GM23338 (cell line): ENCODE results near the gene CNOT4. TPM values are rescaled to one million over a fixed set of nuclear protein-coding genes. Genes with fewer than 3 reads are reported as not detected.

Experiments
- ATAC-seq: fragments of 200-7000 bp; cut with Tn5 transposase; 3 replicates; pipeline ENCODE4 v1.9.1; 2020
- DNase-seq: peaks from one replicate; pipeline ENCODE4 v3.0.0-alpha.2; 2015; ENCODE audit warnings: low spot score
- H2AFZ ChIP-seq: fragments of 200-600 bp; sonication (generic); 2 replicates; pipeline ENCODE4 v1.8.0; 2016; ENCODE audit warnings: antibody characterized with exemption, mild to moderate bottlenecking, moderate library complexity
- H3F3A ChIP-seq: fragments of 200-600 bp; sonication (generic); replicated peaks from 2 replicates; pipeline ENCODE4 v1.8.0; 2017; ENCODE audit warnings: antibody characterized with exemption, mixed run types, low read depth
- H3K27ac ChIP-seq: fragments of 200-600 bp; sonication (generic); 2 replicates; pipeline ENCODE4 v1.6.1; 2016; ENCODE audit warnings: low read depth
- H3K27me3 ChIP-seq: fragments of 200-600 bp; sonication (generic); 2 replicates; pipeline ENCODE4 v1.8.0; 2016; ENCODE audit warnings: mild to moderate bottlenecking, mixed run types, moderate library complexity; ENCODE audit not compliant: insufficient read depth
- H3K36me3 ChIP-seq: fragments of 200-600 bp; sonication (generic); 2 replicates; pipeline ENCODE4 v1.8.0; 2016; ENCODE audit warnings: mild to moderate bottlenecking; ENCODE audit not compliant: insufficient read depth
- H3K4me1 ChIP-seq: fragments of 200-600 bp; sonication (generic); 2 replicates; pipeline ENCODE4 v1.8.0; 2016; ENCODE audit warnings: mild to moderate bottlenecking, moderate library complexity; ENCODE audit not compliant: insufficient read depth
- H3K4me2 ChIP-seq: fragments of 200-600 bp; sonication (generic); 2 replicates; pipeline ENCODE4 v1.7.1; 2017; ENCODE audit warnings: mixed run types
- H3K4me3 ChIP-seq: fragments of 200-600 bp; sonication (generic); 2 replicates; pipeline ENCODE4 v1.6.1; 2016; ENCODE audit warnings: mixed run types
- H3K79me2 ChIP-seq: fragments of 200-600 bp; sonication (generic); replicated peaks from 2 replicates; pipeline ENCODE4 v1.8.0; 2017; ENCODE audit warnings: mild to moderate bottlenecking; ENCODE audit not compliant: insufficient read depth
- H3K9me2 ChIP-seq: fragments of 200-600 bp; sonication (generic); 2 replicates; pipeline ENCODE4 v1.8.0; 2017; ENCODE audit not compliant: insufficient read depth
- H4K20me1 ChIP-seq: fragments of 200-600 bp; sonication (generic); replicated peaks from 2 replicates; pipeline ENCODE4 v1.8.0; 2017; ENCODE audit warnings: mild to moderate bottlenecking; ENCODE audit not compliant: insufficient read depth
- H3K27ac Mint-ChIP-seq: 2 replicates; pipeline ENCODE4 v1.8.0; 2020; ENCODE audit warnings: inconsistent platforms, mild to moderate bottlenecking, moderate library complexity, mixed read lengths
- H3K27me3 Mint-ChIP-seq: 3 replicates; pipeline ENCODE4 v1.8.0; 2022; ENCODE audit warnings: low read depth, mild to moderate bottlenecking, moderate library complexity, mixed read lengths, inconsistent platforms; ENCODE audit not compliant: insufficient read depth, poor library complexity
- H3K36me3 Mint-ChIP-seq: 3 replicates; pipeline ENCODE4 v1.8.0; 2021; ENCODE audit warnings: low read depth, mild to moderate bottlenecking, inconsistent platforms, moderate library complexity, mixed read lengths
- H3K4me1 Mint-ChIP-seq: 3 replicates; pipeline ENCODE4 v1.8.0; 2020; ENCODE audit warnings: mild to moderate bottlenecking, inconsistent platforms, mixed read lengths
- H3K4me3 Mint-ChIP-seq: 3 replicates; pipeline ENCODE4 v1.8.0; 2021; ENCODE audit warnings: moderate library complexity, mild to moderate bottlenecking, inconsistent platforms, mixed read lengths
- H3K9me3 Mint-ChIP-seq: 3 replicates; pipeline ENCODE4 v1.8.0; 2020; ENCODE audit warnings: moderate library complexity, mild to moderate bottlenecking, inconsistent platforms, mixed read lengths
- CREB1 ChIP-seq: fragments of 250-450 bp; sonication (Bioruptor Pico); IDR thresholded peaks from 2 replicates; pipeline ENCODE4 v1.5.0; 2020; ENCODE audit warnings: low read depth, mild to moderate bottlenecking, moderate library complexity
- EZH2 ChIP-seq: fragments of 200-600 bp; sonication (generic); IDR thresholded peaks from one replicate; pipeline ENCODE4 v1.8.0; 2017; ENCODE audit warnings: antibody characterized with exemption, mild to moderate bottlenecking, low read depth; ENCODE audit not compliant: unreplicated experiment
- EZH2phosphoT487 ChIP-seq: fragments of 200-600 bp; sonication (generic); IDR thresholded peaks from one replicate; pipeline ENCODE4 v1.8.1; 2018; ENCODE audit warnings: antibody characterized with exemption; ENCODE audit not compliant: unreplicated experiment
- JUNB ChIP-seq: IDR thresholded peaks from one replicate; pipeline ENCODE4 v1.6.1; 2016; ENCODE audit warnings: antibody characterized with exemption; ENCODE audit not compliant: unreplicated experiment
- NANOG ChIP-seq: IDR thresholded peaks from 2 replicates; pipeline ENCODE4 v1.6.1; 2016; ENCODE audit warnings: antibody characterized with exemption, borderline replicate concordance
- POLR2AphosphoS5 ChIP-seq: IDR thresholded peaks from 2 replicates; pipeline ENCODE4 v1.6.1; 2016; ENCODE audit warnings: antibody characterized with exemption, low read depth
- STAT1 ChIP-seq: IDR thresholded peaks from one replicate; pipeline ENCODE4 v1.6.1; 2016; ENCODE audit warnings: antibody characterized with exemption; ENCODE audit not compliant: unreplicated experiment
- ZNF114 ChIP-seq: fragments of 250-450 bp; sonication (Bioruptor Pico); IDR thresholded peaks from 2 replicates; pipeline ENCODE4 v1.5.0; 2020; ENCODE audit warnings: mild to moderate bottlenecking, moderate library complexity
- ZNF331 ChIP-seq: fragments of 250-450 bp; sonication (Bioruptor Pico); IDR thresholded peaks from 2 replicates; pipeline ENCODE4 v1.5.0; 2020; ENCODE audit warnings: low read depth, mild to moderate bottlenecking, moderate library complexity
- polyA plus RNA-seq: library from polyadenylated mRNA; unstranded; fragments of >200 nt; fragmentation: Nextera tagmentation; extraction: Ambion mirVana; gene quantifications from 2 replicates; pipeline ENCODE4 v1.2.1, GENCODE V29; 2016
- total RNA-seq: library from RNA; depleted of rRNA; stranded (reverse); fragments of >200 nt; shearing (Covaris generic); gene quantifications from 2 replicates; pipeline ENCODE4 v1.2.3, GENCODE V29; 2014
- TF ChIP-seq, protein P1 (sequence below): IDR thresholded peaks from one replicate; pipeline ENCODE4 v1.6.1; 2018; ENCODE audit warnings: antibody characterized with exemption; ENCODE audit not compliant: unreplicated experiment
- TF ChIP-seq, protein P2 (sequence below): IDR thresholded peaks from 2 replicates; pipeline ENCODE4 v1.6.1; 2016; ENCODE audit warnings: antibody characterized with exemption
- TF ChIP-seq, protein P3 (sequence below), 2 experiments: fragments of 200-600 bp in 1 of 2; sonication (generic) in 1 of 2; conservative IDR thresholded peaks; 2 replicates each; pipeline versions ENCODE4 v1.5.1 to v1.6.1; 2016 to 2017; ENCODE audit warnings: antibody characterized with exemption in 2 of 2, low read depth in 2 of 2, mild to moderate bottlenecking in 2 of 2, moderate library complexity in 1 of 2
- TF ChIP-seq, protein P4 (sequence below): fragments of 250-450 bp; sonication (Bioruptor Pico); IDR thresholded peaks from 2 replicates; pipeline ENCODE4 v1.5.0; 2020; ENCODE audit warnings: mild to moderate bottlenecking, moderate library complexity

CNOT4 gene
- total and polyA plus RNA-seq, 2 experiments from 2014 or later = 18.9 to 26.2 TPM

DNA sequence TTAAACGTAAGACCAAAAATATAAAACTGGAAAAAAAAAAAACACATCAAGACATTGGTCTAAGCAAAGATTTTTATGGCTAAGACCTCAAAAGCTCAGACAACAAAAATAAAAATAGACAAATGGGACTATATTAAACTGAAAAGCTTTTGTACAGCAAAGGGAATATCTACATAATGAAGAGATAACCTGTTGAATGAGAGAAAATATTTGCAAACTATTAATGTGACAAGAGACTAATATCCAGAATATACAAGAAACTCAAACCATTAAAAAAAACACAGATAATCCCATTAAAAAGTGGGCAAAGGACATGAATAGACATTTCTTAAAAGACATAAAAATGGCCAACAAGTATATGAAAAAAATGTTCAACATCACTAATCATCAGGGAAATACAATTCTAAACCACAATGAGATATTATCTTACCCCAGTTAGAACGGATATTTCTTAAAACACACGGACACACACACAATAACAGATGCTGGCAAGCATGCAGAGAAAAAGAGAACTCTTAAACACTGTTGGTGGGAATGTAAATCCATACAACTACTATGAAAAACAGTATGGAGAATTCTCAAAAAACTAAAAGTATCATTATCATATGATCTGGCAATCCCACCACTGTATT, 28.8 kb downstream of the CNOT4 start (continued):
- no peak for TF ChIP-seq EZH2phosphoT487

DNA sequence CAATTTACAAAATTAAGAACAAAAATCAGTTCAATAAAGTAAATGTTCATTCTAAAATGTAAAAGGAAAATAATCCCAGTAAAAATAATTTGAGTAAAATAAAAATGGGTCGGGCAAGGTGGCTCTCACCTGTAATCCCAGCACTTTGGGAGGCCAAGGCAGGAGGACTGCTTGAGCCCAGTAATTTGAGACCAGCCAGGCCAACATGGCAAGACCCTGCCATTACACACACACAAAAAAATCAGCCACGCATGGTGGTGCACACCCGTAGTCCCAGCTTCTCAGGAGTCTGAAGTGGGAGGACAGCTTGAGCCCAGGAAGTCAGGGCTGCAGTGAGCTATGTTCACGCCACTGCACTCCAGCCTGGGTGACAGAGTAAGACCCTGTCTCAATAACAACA, 34.4 kb downstream of the CNOT4 start:
- H3K27me3 Mint-ChIP-seq = no peaks in the 10 kb centered on the region
- TF ChIP-seq ZNF331 = no peak
- no peak for TF ChIP-seq STAT1
- TF ChIP-seq, protein P1, sequence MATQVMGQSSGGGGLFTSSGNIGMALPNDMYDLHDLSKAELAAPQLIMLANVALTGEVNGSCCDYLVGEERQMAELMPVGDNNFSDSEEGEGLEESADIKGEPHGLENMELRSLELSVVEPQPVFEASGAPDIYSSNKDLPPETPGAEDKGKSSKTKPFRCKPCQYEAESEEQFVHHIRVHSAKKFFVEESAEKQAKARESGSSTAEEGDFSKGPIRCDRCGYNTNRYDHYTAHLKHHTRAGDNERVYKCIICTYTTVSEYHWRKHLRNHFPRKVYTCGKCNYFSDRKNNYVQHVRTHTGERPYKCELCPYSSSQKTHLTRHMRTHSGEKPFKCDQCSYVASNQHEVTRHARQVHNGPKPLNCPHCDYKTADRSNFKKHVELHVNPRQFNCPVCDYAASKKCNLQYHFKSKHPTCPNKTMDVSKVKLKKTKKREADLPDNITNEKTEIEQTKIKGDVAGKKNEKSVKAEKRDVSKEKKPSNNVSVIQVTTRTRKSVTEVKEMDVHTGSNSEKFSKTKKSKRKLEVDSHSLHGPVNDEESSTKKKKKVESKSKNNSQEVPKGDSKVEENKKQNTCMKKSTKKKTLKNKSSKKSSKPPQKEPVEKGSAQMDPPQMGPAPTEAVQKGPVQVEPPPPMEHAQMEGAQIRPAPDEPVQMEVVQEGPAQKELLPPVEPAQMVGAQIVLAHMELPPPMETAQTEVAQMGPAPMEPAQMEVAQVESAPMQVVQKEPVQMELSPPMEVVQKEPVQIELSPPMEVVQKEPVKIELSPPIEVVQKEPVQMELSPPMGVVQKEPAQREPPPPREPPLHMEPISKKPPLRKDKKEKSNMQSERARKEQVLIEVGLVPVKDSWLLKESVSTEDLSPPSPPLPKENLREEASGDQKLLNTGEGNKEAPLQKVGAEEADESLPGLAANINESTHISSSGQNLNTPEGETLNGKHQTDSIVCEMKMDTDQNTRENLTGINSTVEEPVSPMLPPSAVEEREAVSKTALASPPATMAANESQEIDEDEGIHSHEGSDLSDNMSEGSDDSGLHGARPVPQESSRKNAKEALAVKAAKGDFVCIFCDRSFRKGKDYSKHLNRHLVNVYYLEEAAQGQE = no peak
- TF ChIP-seq, protein P2, sequence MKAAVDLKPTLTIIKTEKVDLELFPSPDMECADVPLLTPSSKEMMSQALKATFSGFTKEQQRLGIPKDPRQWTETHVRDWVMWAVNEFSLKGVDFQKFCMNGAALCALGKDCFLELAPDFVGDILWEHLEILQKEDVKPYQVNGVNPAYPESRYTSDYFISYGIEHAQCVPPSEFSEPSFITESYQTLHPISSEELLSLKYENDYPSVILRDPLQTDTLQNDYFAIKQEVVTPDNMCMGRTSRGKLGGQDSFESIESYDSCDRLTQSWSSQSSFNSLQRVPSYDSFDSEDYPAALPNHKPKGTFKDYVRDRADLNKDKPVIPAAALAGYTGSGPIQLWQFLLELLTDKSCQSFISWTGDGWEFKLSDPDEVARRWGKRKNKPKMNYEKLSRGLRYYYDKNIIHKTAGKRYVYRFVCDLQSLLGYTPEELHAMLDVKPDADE = no peak
- TF ChIP-seq POLR2AphosphoS5 = no peak
- no peak for TF ChIP-seq EZH2
- TF ChIP-seq, protein P3, sequence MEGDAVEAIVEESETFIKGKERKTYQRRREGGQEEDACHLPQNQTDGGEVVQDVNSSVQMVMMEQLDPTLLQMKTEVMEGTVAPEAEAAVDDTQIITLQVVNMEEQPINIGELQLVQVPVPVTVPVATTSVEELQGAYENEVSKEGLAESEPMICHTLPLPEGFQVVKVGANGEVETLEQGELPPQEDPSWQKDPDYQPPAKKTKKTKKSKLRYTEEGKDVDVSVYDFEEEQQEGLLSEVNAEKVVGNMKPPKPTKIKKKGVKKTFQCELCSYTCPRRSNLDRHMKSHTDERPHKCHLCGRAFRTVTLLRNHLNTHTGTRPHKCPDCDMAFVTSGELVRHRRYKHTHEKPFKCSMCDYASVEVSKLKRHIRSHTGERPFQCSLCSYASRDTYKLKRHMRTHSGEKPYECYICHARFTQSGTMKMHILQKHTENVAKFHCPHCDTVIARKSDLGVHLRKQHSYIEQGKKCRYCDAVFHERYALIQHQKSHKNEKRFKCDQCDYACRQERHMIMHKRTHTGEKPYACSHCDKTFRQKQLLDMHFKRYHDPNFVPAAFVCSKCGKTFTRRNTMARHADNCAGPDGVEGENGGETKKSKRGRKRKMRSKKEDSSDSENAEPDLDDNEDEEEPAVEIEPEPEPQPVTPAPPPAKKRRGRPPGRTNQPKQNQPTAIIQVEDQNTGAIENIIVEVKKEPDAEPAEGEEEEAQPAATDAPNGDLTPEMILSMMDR (conservative IDR thresholded peaks at IDR 0.05; ENCODE audit: low read depth in 2 of 2) = no peak
- TF ChIP-seq NANOG = no peak
- no peak for TF ChIP-seq ZNF114 (CRISPR knock-in tag)
- TF ChIP-seq, protein P4, sequence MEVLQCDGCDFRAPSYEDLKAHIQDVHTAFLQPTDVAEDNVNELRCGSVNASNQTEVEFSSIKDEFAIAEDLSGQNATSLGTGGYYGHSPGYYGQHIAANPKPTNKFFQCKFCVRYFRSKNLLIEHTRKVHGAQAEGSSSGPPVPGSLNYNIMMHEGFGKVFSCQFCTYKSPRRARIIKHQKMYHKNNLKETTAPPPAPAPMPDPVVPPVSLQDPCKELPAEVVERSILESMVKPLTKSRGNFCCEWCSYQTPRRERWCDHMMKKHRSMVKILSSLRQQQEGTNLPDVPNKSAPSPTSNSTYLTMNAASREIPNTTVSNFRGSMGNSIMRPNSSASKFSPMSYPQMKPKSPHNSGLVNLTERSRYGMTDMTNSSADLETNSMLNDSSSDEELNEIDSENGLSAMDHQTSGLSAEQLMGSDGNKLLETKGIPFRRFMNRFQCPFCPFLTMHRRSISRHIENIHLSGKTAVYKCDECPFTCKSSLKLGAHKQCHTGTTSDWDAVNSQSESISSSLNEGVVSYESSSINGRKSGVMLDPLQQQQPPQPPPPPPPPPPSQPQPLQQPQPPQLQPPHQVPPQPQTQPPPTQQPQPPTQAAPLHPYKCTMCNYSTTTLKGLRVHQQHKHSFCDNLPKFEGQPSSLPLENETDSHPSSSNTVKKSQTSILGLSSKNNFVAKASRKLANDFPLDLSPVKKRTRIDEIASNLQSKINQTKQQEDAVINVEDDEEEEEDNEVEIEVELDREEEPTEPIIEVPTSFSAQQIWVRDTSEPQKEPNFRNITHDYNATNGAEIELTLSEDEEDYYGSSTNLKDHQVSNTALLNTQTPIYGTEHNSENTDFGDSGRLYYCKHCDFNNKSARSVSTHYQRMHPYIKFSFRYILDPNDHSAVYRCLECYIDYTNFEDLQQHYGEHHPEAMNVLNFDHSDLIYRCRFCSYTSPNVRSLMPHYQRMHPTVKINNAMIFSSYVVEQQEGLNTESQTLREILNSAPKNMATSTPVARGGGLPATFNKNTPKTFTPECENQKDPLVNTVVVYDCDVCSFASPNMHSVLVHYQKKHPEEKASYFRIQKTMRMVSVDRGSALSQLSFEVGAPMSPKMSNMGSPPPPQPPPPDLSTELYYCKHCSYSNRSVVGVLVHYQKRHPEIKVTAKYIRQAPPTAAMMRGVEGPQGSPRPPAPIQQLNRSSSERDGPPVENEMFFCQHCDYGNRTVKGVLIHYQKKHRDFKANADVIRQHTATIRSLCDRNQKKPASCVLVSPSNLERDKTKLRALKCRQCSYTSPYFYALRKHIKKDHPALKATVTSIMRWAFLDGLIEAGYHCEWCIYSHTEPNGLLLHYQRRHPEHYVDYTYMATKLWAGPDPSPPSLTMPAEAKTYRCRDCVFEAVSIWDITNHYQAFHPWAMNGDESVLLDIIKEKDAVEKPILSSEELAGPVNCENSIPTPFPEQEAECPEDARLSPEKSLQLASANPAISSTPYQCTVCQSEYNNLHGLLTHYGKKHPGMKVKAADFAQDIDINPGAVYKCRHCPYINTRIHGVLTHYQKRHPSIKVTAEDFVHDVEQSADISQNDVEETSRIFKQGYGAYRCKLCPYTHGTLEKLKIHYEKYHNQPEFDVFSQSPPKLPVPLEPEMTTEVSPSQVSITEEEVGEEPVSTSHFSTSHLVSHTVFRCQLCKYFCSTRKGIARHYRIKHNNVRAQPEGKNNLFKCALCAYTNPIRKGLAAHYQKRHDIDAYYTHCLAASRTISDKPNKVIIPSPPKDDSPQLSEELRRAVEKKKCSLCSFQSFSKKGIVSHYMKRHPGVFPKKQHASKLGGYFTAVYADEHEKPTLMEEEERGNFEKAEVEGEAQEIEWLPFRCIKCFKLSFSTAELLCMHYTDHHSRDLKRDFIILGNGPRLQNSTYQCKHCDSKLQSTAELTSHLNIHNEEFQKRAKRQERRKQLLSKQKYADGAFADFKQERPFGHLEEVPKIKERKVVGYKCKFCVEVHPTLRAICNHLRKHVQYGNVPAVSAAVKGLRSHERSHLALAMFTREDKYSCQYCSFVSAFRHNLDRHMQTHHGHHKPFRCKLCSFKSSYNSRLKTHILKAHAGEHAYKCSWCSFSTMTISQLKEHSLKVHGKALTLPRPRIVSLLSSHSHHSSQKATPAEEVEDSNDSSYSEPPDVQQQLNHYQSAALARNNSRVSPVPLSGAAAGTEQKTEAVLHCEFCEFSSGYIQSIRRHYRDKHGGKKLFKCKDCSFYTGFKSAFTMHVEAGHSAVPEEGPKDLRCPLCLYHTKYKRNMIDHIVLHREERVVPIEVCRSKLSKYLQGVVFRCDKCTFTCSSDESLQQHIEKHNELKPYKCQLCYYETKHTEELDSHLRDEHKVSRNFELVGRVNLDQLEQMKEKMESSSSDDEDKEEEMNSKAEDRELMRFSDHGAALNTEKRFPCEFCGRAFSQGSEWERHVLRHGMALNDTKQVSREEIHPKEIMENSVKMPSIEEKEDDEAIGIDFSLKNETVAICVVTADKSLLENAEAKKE (CRISPR knock-in tag) = no peak
- no peak for TF ChIP-seq EZH2phosphoT487
- no peak for TF ChIP-seq CREB1
- TF ChIP-seq JUNB = no peak
- H3K4me1 Mint-ChIP-seq = peaks cover 3% of the 10 kb centered on the region; the same call in 1 of the 3 replicates
- Histone ChIP-seq H3K36me3 (no peaks in the 10 kb centered on the region), H3K4me3 (no peak overlapping the region), H2AFZ (no peak overlapping the region), H3K27ac (no peak overlapping the region), H3F3A (no peaks in the 10 kb centered on the region), H3K79me2 (peaks cover 65% of the 10 kb centered on the region), H3K4me2 (no peak overlapping the region), H4K20me1 (peaks cover 16% of the 10 kb centered on the region), H3K9me2 (no peaks in the 10 kb centered on the region), H3K4me1 (no peaks in the 10 kb centered on the region), H3K27me3 (no peaks in the 10 kb centered on the region)
- DNase-seq = no peak
- H3K27ac Mint-ChIP-seq = no peak overlapping the region
- no peak for ATAC-seq
- no peaks in the 10 kb centered on the region for H3K9me3 Mint-ChIP-seq
- no peak overlapping the region for H3K4me3 Mint-ChIP-seq
- no peaks in the 10 kb centered on the region for H3K36me3 Mint-ChIP-seq
